H1 (cell line): Measurements from ENCODE around the gene PRKAG1. TPM values are rescaled to one million over a fixed set of nuclear protein-coding genes. Genes with fewer than 3 reads are reported as not detected.

Experiments used
- ATF2 ChIP-seq: IDR thresholded peaks from 2 replicates; pipeline ENCODE4 v1.6.1; 2012; ENCODE audit warnings: low read length, inconsistent platforms
- BACH1 ChIP-seq: IDR thresholded peaks from 2 replicates; pipeline ENCODE4 v1.6.1; 2012; ENCODE audit warnings: low read length, improper control_type of control experiment
- CBX8 ChIP-seq: fragments of 300-800, 300-1000 bp; sonication (generic); IDR thresholded peaks from 2 replicates; pipeline ENCODE4 v1.7.1; 2016; ENCODE audit warnings: low read depth, low read length, borderline replicate concordance
- CTCF ChIP-seq, 3 experiments: IDR thresholded peaks; 1 replicate in 2 of 3; 2 replicates in 1 of 3; pipeline versions ENCODE4 v1.5.1 to v1.6.1; 2011; ENCODE audit warnings: low read length in 3 of 3, mild to moderate bottlenecking in 3 of 3, inconsistent platforms in 2 of 3, low read depth in 1 of 3, moderate library complexity in 1 of 3; ENCODE audit not compliant: insufficient read depth in 1 of 3; ENCODE audit errors: control extremely low read depth in 1 of 3
- HDAC2 ChIP-seq, 2 experiments: fragments of 300-600 bp in 1 of 2; sonication (generic) in 1 of 2; IDR thresholded peaks; 2 replicates each; pipeline ENCODE4 v1.6.1; 2011 to 2012; ENCODE audit warnings: low read depth in 2 of 2, low read length in 2 of 2, mild to moderate bottlenecking in 2 of 2, moderate library complexity in 2 of 2, borderline replicate concordance in 1 of 2, inconsistent platforms in 1 of 2
- MAX ChIP-seq: IDR thresholded peaks from 2 replicates; pipeline ENCODE4 v1.6.1; 2012; ENCODE audit warnings: inconsistent platforms
- RAD21 ChIP-seq, 2 experiments: IDR thresholded peaks in 1 of 2; conservative IDR thresholded peaks in 1 of 2; 2 replicates each; pipeline ENCODE4 v1.6.1; 2011; ENCODE audit warnings: low read depth in 2 of 2, low read length in 2 of 2, improper control_type of control experiment in 1 of 2, inconsistent platforms in 1 of 2, mild to moderate bottlenecking in 1 of 2, moderate library complexity in 1 of 2
- SIN3A ChIP-seq, 2 experiments: IDR thresholded peaks in 1 of 2; conservative IDR thresholded peaks in 1 of 2; 2 replicates each; pipeline ENCODE4 v1.6.1; 2011 to 2012; ENCODE audit warnings: low read length in 2 of 2, improper control_type of control experiment in 1 of 2, low read depth in 1 of 2, mild to moderate bottlenecking in 1 of 2
- SP1 ChIP-seq: IDR thresholded peaks from 2 replicates; pipeline ENCODE4 v1.6.1; 2011; ENCODE audit warnings: low read depth, low read length
- TEAD4 ChIP-seq: IDR thresholded peaks from 2 replicates; pipeline ENCODE4 v1.6.1; 2012; ENCODE audit warnings: low read depth, low read length, inconsistent platforms, mixed read lengths
- YY1 ChIP-seq: IDR thresholded peaks from 2 replicates; pipeline ENCODE4 v1.6.1; 2011; ENCODE audit warnings: low read depth, mild to moderate bottlenecking, low read length
- polyA plus RNA-seq, 7 experiments: library from polyadenylated mRNA; depleted of rRNA in 3 of 7; stranded (reverse) in 5 of 7; unstranded in 2 of 7; fragments of >200 nt in 5 of 7; fragments of 200-250 nt in 2 of 7; gene quantifications; 1 replicate in 5 of 7; 2 replicates in 1 of 7; 4 replicates in 1 of 7; pipeline versions ENCODE4 v1.2.1 to v1.2.3, GENCODE V29; 2011 to 2013; ENCODE audit warnings: missing spikeins in 2 of 7, mixed read lengths in 2 of 7
- total RNA-seq: library from RNA; stranded (reverse); fragmentation: NEBNext Ultra II Directional; extraction: Animal tissue kit (Norgen Biotek cat#: 25700); gene quantifications from 2 replicates; pipeline ENCODE4 v1.2.1, GENCODE V29; 2021

The PRKAG1 gene
- total and polyA plus RNA-seq, 2 of the 8 experiments (the other 6 are each of a cell fraction or from before 2014, with no cell fraction given), result 38.6 to 57.5 TPM

GRCh38 chr12:48965298-48965838 lies 53.2 kb downstream of the PRKAG1 start (continued):
- TF ChIP-seq ATF2 (no peak; the same call in 1 of the 2 replicates), HDAC2 (IDR thresholded peaks at IDR 0.05; ENCODE audit: borderline replicate concordance in 1 of 2, low read depth in 2 of 2, low read length in 2 of 2) (no peak), MAX (no peak), SIN3A (conservative IDR thresholded peaks at IDR 0.05 in 1 of 2, IDR thresholded peaks at IDR 0.05 in 1 of 2; ENCODE audit: low read depth in 1 of 2, low read length in 2 of 2) (no peak), CBX8 (no peak), SP1 (peak; percentile 11; the same call in 1 of the 2 replicates), YY1 (no peak), CTCF (IDR thresholded peaks at IDR 0.05; ENCODE audit: control extremely low read depth in 1 of 3, insufficient read depth in 1 of 3, low read depth in 1 of 3, low read length in 3 of 3) (peak in 2 of 3 experiments; percentile 55 to 62; a peak in 3 of 4 replicates), RAD21 (IDR thresholded peaks at IDR 0.05 in 1 of 2, conservative IDR thresholded peaks at IDR 0.05 in 1 of 2; ENCODE audit: low read depth in 2 of 2, low read length in 2 of 2) (peak; percentile 58 to 68), TEAD4 (no peak), BACH1 (no peak)
- TF ChIP-seq, all 59 proteins: peak for 8
